ENCODE measurements around the gene AK4.
"Not testable (repeated sequence)": the region's sequence is repeated elsewhere in the genome, so short reads cannot be mapped to it uniquely, and the experiment has no call there.

Gene AK4

DNA sequence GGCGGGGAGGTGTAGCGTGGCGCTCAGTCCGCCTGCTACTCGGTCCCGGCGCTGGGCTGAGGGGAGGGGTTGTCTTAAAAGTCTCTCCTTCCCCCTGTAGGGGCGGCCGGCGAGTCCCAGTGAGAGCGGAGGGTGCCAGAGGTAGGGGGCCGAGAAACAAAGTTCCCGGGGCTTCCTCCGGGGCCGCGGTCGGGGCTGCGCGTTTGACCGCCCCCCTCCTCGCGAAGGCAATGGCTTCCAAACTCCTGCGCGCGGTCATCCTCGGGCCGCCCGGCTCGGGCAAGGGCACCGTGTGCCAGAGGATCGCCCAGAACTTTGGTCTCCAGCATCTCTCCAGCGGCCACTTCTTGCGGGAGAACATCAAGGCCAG lies at the start of gene AK4:
Gene AK4, plus strand, starts transcription at position 26 of the 370 bp plus-strand sequence. Its CDS starts 205 bp downstream, at position 231.
- DNase-seq (ENCODE audit: low read depth in 2 of 2), result not testable (repeated sequence)

DNA sequence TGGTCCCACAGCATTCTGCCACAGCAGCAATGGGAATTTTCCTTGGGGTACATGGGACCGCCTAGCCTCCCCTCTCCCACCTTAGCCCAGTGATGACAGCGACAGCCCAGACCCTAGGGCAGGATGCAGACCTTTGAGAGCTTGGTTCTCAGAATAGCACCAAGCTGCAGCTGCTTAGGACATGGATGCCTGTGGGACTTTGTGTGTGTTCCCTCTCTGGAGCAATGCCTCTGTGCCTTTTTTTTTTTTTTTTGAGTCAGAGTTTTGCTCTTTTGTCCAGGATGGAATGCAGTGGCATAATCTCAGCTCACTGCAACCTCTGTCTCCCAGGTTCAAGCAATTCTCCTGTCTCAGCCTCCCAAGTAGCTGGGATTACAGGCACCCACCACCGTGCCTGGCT lies 44.2 kb upstream of the AK4 start:
- DNase-seq (ENCODE audit: low read depth in 2 of 2), result no peak

DNA sequence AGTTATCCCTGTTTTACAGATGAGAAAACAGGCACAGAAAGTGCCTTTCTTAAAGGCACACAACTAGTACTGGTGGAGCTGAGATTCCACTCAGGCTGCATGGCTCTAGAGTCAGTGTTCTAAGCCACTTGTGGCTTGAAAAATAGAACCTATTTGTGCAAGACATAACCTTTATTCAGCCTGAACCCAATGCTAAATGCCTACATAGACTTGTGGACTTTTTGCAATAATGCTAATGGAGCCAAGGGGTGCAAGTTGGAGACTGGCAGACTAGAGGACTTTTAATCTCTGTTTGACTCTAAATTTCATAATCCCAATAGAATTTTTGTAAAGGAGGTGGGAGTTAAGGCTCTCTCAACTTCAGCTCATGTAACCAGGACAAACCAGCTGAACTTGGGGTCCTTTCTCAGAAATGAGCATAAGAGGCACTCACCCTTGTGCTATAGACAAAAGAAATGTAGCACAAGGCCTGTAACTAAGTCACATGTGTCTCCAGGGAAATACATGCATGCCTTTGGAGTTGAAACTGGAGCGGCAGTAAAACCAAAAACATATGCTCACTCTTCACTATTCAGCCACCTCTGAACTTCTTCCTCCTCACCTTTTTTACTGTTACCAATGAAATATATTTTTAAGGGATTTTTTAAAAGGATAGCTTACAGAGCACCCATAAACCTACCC lies 43.0 kb upstream of the AK4 start:
- peak in 1 of 2 experiments; percentile 1 for DNase-seq (ENCODE audit: low read depth in 2 of 2)

DNA sequence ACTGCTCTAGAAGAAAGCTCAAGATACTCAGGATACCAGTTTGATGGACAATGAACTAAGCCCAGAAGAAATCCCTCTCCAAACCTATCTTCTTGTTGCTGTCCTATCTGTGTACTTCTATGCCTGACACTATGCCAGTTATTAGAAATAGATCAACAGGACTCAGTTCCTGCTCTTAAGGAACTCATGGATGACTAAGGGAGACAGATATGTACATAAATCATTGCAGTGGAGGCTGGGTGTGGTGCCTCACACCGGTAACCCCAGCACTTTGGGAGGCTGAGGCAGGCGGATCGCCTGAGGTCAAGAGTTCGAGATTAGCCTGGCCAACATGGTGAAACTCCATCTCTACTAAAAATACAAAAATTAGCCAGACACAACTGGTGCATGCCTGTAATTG lies 42.4 kb upstream of the AK4 start:
- DNase-seq (ENCODE audit: low read depth in 2 of 2), result no peak

DNA sequence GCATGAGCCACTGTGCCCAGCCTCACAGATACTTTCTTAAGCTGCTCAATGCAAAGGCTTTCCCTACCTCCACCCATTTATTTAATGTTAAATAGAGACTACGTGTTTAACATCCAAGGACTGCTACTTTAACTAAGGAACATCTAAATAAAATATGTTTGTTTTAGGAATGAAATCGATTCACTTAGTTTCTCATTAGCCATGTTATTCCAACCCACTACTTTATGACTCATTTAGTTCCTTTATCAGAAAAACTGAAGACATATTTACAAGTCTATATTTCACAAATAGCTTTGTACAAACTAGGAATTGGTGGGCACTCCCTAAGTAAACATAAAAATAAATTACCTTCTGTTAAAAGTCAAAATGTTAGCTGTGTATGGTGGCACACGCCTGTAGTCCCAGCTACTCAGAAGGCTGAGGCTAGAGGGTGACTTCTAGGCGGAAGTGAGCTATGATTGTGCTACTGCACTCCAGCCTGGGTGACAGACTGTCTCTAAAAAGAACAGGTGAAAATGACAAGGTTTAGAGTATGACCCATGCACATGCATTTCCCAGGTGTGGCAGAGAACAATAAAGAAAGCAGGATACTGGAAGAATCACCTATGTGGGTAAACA lies 39.9 kb upstream of the AK4 start:
- no peak for DNase-seq (ENCODE audit: low read depth in 2 of 2)

DNA sequence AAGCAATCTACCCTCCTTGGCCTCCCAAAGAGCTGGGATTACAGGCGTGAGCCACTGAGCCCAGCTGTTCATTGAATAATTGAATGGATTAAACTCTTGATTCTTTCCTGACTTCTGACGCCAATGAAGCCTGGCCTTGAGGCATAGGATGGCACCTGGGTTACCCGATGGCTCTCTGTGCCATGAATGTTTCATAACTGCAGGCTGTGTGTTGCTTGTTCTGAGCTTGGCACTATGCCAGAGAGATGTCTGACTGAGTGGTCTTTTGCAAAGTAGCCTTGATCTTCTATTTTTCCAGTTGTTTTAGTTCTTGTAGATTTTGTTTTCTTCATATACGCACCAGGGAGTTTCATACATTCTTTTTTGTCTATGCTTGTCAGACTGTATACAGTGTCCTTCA lies 38.5 kb upstream of the AK4 start:
- no peak for DNase-seq (ENCODE audit: low read depth in 2 of 2)

DNA sequence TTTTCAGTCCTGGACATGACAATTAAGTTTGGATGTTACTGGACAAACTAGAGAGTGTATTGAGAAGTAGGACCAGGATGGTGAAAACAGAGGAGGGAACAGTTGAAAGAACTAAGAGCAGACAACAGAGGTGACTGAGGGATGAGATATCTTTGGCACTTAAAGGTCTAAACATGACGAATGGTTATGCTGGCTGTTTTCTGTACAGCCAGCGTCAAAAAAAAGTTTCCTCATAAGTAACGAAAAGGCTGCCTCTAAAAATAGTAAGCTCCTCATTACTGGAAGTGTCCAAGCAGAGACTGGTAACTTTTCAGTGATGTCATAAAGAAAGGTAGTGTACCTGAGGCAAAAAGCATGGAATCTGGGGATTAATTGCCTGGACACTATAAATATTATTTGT lies 35.2 kb upstream of the AK4 start:
- DNase-seq (ENCODE audit: low read depth in 2 of 2), result no peak

DNA sequence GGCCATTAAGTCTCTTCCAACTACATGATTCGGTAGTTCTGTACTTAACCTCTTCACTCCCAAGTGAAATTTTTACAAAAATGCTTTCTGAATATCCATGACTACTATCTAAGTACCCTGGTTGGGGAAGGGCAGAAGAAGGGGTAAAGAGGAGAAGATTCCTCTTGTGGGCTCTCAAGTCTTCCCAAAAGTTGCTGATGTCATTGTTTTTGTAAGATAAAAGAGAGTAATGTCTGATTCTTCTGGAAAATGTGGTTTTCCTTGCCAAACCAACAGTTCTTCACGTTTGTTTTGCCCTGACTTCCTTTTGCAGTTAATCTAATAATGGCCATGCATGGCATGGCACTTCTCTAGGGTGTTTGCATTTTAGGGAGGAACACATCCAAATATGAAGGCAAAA lies 34.7 kb upstream of the AK4 start:
- no peak for DNase-seq (ENCODE audit: low read depth in 2 of 2)

DNA sequence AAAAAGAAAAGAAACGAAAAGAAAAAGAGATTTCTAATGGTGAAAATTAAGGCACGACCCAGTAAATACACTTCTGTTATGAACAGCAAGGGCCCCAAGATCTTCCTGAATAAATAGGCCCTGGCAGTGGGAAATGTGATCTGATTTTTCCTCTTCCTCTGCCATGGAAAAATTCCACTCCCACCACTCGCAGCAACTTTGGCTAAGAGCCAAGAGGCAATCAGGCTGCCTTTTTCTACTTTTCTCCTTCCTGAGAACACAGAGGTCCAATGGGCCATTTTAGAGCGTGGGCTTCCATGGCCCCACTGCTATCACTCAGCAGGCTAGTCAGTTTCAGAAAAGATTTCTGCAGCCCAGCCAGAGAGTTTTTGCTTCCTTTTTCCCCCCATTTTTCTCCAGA lies 33.7 kb upstream of the AK4 start:
- peak in 1 of 2 experiments; percentile 1 for DNase-seq (ENCODE audit: low read depth in 2 of 2)

DNA sequence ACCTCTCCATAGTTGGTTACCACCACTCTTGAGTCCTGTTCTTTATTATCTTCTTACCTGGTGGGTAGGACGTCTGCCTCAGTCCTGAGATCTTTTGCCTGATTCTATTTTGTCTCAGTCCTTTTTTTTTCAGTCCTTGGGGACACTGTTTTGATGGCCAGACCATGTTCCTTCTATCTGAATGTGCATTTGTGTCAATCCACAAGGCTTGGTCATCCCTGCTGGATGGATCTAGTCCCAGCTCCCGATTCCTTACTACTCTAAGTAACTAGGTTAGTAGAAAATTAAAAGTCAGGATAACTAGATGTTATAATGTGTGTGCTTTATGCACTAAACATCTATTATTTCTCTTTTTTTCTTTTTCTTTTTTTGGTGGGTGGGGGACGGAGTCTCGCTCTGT lies 28.1 kb upstream of the AK4 start:
- peak in 1 of 2 experiments; percentile 1 for DNase-seq (ENCODE audit: low read depth in 2 of 2)

DNA sequence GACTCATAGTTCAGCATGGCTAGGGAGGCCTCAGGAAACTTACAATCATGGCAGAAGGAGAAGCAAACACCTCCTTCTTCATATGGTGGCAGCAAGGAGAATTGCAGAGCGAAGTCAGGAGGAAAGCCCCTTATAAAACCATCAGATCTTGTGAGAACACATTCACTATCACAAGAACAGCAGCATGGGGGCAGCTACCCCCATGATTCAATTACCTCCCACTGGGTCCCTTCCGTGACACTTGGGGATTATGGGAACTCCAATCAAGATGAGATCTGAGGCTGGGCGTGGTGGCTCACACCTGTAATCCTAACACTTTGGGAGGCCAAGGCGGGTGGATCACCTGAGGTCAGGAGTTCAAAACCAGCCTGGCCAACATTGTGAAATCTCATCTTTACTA lies 18.9 kb upstream of the AK4 start:
- DNase-seq (ENCODE audit: low read depth in 2 of 2), result not testable (repeated sequence)

DNA sequence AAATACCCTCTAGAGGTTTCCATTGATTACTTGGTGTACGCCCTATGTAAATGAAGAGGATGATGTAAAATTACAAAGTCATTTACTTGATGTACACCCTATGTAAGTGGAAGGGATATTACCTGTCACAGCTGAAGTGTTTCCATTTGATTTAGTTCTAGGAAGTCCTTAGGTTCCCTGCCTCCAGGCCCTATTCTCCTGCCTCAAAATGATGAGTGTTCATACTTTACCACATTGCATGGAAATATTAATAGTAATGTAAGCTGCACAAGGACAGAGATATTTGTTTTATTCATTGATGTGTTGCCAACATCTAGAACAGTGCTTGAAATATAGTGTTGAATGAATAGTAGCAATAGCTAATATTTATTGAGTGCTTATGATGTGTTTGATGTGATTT lies 9.5 kb upstream of the AK4 start:
- DNase-seq (ENCODE audit: low read depth in 2 of 2), result no peak

DNA sequence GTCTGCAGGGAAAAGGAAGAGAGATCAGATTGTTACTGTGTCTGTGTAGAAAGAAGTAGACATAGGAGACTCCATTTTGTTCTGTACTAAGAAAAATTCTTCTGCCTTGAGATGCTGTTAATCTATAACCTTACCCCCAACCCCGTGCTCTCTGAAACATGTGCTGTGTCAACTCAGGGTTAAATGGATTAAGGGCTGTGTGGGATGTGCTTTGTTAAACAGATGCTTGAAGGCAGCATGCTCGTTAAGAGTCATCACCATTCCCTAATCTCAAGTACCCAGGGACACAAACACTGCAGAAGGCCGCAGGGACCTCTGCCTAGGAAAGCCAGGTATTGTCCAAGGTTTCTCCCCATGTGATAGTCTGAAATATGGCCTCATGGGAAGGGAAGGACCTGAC lies 8.2 kb upstream of the AK4 start:
- not testable (repeated sequence) for DNase-seq (ENCODE audit: low read depth in 2 of 2)

DNA sequence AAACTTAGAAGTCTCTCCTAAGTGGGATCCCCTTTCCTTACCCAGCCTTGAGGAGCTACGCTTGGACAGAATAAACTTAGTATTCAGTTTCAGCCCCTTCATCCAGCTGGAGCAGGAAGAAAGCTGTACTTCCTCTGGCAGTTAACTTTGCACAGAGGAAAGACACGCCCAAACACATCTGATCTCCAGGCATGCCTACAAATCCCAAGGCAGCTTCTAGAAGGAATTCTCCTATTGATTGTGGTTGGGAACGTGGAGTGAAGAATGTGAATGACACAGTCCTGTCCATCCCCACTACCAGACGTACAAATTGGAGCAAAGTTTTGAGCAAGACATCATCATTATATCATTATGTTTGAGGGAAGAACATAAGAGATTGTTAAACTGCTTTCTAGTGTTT lies 6.6 kb upstream of the AK4 start:
- peak in 1 of 2 experiments; percentile 42 for DNase-seq (ENCODE audit: low read depth in 2 of 2)

DNA sequence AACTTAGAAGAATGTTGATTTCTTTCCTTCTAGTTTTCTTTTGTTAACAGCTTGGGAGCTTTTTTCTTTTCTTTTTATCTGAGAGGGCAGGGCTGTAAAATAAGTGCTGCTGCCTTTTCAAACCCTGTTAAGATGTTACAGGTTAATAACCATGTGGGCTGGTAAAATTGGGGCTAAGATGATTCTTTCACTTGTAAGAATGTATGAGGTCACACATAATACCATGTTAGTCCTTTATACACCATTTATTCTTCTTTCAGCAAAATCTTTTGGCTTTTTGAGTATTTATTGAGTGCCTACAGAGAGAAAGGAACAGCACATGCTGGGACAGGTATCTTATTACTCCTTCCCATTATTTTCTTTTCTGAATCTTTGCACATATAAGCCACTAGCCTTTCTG lies 6.1 kb upstream of the AK4 start:
- DNase-seq (ENCODE audit: low read depth in 2 of 2), result no peak

DNA sequence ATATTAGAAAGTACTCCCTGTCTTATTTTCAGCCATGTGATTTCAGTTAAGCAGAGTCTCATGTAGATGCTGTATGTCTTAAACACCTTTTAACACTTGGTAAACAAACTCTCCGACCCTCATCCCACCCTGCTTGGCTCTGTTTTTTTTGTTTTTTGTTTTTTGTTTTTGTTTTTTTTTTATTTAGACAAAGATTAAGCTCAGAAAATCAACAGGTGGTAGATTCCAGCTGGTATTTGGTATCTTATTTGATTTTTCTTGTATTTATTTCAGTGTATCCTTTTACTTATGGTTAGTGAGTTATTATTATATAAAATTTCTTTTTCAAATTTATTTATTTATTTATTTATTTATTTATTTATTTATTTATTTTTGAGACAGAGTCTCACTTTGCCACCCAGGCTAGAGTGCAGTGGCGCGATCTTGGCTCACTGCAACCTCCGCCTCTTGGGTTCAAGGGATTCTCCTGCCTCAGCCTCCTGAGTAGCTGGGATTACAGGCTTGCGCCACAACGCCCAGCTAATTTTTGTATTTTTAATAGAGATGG lies 4.8 kb upstream of the AK4 start:
- DNase-seq (ENCODE audit: low read depth in 2 of 2), result not testable (repeated sequence)

DNA sequence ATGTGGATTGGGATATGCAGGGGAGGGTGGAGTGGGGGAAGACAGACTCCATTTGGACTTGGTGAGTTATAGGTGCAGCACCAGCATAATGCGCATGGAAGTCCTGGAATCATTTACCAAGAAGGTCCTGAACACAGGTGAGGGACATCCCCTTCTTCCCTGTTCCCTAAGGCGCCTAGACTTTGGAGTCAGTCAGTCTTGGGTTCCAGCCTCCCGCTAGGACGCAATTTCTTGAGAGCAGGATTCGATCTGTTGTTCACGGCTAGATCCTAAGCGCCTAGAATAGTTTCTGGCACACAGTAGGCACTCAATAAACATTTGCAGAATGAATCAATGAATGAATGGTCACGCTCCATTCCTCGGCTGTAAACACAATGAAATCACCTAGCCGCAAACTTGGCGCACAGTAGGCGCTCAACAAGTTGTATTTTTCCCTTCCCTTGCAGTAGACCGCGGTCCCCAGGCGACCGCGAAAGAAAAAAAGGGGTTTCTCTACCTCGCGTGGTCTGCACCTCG lies 1.0 kb upstream of the AK4 start:
- no peak for DNase-seq (ENCODE audit: low read depth in 2 of 2)

DNA sequence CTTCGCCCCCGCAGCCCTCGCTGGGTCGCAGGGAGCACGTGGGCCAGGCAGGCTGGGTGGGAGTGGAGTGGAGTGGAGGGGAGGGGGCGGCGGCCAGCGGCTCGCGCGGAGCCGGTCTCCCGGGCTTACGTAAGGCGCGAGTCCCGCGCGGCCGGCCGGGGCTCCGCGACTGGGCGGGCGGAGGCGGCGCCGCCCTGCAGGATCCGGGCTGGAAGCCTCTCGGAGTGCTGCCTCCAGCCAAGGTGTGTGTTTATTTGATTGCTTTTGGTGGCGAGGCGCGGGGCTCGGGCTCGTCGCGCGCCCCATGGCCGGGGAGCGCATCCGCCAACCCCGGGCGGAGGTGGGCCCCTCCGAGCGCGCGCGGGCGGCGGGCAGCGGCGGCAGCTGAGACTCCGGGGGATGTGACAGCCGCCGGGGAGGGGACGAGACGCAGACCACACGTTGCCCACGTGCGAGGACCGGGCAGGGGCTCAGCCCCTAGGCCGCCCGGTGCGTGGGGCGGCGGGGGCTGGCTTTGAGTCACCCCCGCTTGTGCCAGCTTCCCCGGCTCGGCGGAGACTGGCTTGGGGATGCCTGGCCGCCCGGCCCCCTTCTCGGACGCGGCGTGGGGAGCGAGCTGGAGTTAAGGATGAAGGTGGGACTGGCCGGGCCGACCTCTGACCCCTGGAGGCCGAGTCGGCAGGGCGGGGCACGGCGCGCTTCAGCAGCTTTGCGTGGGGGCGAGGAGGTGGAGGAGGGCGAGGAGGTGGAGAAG lies 402 bp upstream of the AK4 start:
- no peak for DNase-seq (ENCODE audit: low read depth in 2 of 2)

DNA sequence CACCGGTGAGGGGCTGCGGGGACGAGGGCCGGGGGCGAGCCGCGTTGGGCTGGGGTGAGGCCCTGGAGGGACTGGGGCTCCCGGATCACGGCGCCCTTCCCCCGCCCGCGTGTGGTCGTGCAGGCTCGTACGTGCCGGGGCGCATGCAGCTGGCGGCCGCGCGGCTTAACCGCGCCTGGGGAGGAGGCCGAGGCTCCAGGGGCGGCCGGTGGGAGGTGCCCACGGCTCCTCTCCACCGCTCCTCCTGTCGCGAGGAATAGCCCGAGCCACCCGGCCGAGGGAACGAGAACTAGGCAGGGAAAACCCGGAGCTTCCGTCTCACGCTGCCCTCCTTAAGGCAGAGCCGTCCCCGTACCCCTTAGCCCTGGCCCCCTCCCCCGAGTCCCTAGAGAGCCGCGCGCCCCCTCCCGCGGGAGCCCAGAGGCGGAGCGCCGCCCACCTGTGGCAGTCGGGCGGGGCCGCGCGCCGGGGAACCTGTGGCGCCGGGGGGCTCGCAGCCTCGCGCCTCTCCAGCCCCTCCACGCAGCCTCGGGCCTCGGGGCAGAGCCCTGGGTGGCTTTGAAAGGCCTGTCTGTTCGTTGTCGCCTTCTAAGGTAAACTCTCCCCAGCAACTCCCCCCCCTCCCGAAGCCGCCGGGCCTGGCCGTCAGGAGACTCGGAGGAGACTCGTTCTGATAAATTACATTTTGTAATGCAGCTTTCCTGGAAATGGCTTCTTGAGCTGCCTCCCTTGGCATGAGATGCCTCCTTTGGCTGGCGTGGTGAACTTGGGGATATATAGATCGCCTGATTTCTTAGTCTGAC lies 746 bp downstream of the AK4 start:
- no peak for DNase-seq (ENCODE audit: low read depth in 2 of 2)

DNA sequence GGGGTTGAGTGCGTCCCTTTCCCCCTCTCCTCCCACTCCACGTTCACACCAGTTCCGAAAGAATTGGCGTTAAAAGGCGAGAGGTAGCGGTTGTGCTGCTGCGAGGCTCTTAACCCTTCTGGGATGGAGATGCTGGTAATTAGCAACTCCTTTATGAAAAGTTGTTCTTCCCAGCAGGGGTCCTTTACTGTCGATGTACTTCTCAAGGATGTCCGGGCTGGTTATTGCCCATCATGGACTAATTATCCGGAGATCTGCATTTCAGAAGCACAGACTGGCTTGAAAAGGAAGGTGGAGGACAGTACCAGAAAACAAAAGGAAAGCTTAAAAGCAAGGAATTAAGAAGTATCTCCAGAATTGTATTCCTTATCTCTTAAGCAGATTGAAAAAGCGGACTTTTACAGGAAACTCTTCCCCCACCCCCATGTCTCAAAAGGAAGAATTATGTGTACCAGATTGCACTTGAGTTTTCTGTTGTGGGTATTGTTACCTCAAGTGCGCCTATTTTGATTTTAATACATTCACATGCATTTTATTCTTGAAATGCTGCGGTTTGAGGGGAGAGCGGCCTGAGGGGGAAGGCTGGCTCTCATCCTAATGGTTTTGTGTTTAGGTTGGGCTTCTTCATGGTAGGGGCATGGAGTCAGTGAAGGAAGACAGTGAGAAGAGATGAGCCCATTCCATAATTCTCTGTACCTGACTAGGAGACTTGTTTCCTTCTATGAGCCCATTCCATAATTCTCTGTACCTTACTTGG lies 1.5 kb downstream of the AK4 start:
- DNase-seq (ENCODE audit: low read depth in 2 of 2), result no peak

DNA sequence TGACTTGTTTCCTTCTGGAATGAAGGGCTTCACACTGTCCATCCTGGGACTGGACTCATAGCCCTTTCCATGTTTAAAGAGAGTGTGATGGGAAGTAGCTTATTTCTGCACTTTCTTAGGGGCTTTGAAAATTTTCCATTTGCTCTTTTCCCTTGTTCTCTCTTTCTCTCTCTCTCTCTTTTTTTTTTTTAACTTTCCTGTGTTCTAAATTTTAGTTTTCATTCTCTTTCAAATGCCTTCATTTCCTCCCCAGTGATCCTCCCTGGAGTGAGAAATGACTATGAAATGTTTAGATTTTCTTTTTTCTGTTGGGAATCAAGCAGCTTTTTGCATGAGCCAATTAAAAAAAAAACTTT lies 2.1 kb downstream of the AK4 start:
- no peak for DNase-seq (ENCODE audit: low read depth in 2 of 2)

Measured in fibroblast of skin of left biceps (primary cell).